Measurements from ENCODE around the gene LMF2.
A peak's percentile ranks its signal among the peaks of the same experiment; 100 is the strongest.

Gene LMF2

GRCh38 chr22:50533856-50534711 lies 26.6 kb upstream of the LMF2 start:
- peak; percentile 57 for DNase-seq

GRCh38 chr22:50532824-50533796 lies 25.6 kb upstream of the LMF2 start:
- no peak for DNase-seq

GRCh38 chr22:50531962-50532674 lies 24.6 kb upstream of the LMF2 start:
- peak; percentile 43 for DNase-seq

- DNase-seq: peak; percentile 80
Observed at GRCh38 chr22:50531546-50531961, 24.1 kb upstream of the LMF2 start.

- DNase-seq: peak; percentile 89
Observed at GRCh38 chr22:50530877-50531545, 23.5 kb upstream of the LMF2 start.

GRCh38 chr22:50530580-50530876 lies 23.0 kb upstream of the LMF2 start:
- no peak for DNase-seq

GRCh38 chr22:50529897-50530579 lies 22.5 kb upstream of the LMF2 start, which contains the start of gene TYMP:
TYMP (minus strand) TSS chr22:50530012; CDS start chr22:50529709, 303 bp downstream.
- peak; percentile 82 for DNase-seq

GRCh38 chr22:50529416-50529896 lies 22.0 kb upstream of the LMF2 start:
- no peak for DNase-seq

GRCh38 chr22:50528682-50529415 lies 21.3 kb upstream of the LMF2 start:
- no peak for DNase-seq

GRCh38 chr22:50527921-50528681 lies 20.6 kb upstream of the LMF2 start:
- no peak for DNase-seq

- DNase-seq: peak; percentile 65
Observed at GRCh38 chr22:50526834-50527801, 19.6 kb upstream of the LMF2 start.

GRCh38 chr22:50526108-50526833 lies 18.8 kb upstream of the LMF2 start:
- peak; percentile 90 for DNase-seq

- DNase-seq: no peak
Observed at GRCh38 chr22:50525858-50526107, 18.3 kb upstream of the LMF2 start.

GRCh38 chr22:50525104-50525857 lies 17.8 kb upstream of the LMF2 start, which contains the start of gene SCO2:
SCO2 (minus strand) TSS chr22:50525598; CDS start chr22:50524411, 1,187 bp downstream.
- peak; percentile 97 for DNase-seq

GRCh38 chr22:50524676-50525103 lies 17.2 kb upstream of the LMF2 start:
- no peak for DNase-seq

- DNase-seq: no peak
Observed at GRCh38 chr22:50523806-50524675, 16.5 kb upstream of the LMF2 start.

- no peak for DNase-seq
Observed at GRCh38 chr22:50523458-50523805, 15.9 kb upstream of the LMF2 start.
